GM12875 (cell line): Measurements from ENCODE around the gene CTNNA3.

ENCODE experiments used
- H3K4me3 ChIP-seq: one replicate; pipeline ENCODE4 v1.5.1; 2011; ENCODE audit warnings: low read depth, low read length, control low read depth
- TF ChIP-seq, protein P1 (sequence below): IDR thresholded peaks from 2 replicates; pipeline ENCODE4 v1.5.1; 2011; ENCODE audit warnings: low read depth, mild to moderate bottlenecking, control low read depth, inconsistent platforms, low read length, moderate library complexity, borderline replicate concordance; ENCODE audit not compliant: insufficient read depth

Gene CTNNA3

DNA sequence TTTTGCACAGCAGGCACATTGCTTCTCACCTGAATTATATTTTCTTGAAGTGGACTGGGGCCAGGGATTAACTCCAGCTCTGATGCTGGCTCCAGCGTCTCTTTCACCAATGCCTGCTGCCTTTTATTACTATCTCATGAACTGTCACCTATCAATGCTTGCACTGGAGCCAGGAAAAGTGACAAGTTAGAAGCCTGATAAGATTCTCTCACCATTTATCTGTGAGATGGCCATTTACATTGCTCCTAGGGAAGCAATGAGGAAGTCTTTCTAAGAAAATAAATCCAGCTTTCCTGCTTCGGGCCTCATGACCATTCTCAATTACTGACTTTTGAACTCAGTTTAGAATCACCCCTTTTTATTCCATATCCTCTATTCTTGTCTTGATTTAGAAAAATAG, 818.6 kb downstream of the CTNNA3 start:
- TF ChIP-seq, protein P1, sequence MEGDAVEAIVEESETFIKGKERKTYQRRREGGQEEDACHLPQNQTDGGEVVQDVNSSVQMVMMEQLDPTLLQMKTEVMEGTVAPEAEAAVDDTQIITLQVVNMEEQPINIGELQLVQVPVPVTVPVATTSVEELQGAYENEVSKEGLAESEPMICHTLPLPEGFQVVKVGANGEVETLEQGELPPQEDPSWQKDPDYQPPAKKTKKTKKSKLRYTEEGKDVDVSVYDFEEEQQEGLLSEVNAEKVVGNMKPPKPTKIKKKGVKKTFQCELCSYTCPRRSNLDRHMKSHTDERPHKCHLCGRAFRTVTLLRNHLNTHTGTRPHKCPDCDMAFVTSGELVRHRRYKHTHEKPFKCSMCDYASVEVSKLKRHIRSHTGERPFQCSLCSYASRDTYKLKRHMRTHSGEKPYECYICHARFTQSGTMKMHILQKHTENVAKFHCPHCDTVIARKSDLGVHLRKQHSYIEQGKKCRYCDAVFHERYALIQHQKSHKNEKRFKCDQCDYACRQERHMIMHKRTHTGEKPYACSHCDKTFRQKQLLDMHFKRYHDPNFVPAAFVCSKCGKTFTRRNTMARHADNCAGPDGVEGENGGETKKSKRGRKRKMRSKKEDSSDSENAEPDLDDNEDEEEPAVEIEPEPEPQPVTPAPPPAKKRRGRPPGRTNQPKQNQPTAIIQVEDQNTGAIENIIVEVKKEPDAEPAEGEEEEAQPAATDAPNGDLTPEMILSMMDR, result no peak
- no peak overlapping the region for H3K4me3 ChIP-seq

DNA sequence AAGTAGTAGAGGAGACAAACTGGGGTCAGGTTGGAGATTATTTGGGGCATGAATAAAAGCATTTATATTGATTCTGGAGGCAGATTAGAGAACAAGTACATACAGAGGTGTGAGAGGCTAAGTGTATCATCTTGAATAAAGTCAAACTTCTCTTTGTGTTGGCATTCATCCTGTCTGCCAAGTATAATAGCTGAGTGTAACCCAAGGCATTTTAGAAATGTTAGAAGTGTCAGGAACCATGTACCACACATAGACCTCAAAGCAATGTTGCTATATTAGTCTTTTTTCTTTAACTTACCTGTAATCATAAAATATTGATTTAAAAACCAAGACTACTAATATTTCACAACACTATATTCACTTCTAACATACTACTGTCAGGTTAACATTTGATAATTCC, 826.4 kb downstream of the CTNNA3 start:
- TF ChIP-seq, protein P1, result no peak

DNA sequence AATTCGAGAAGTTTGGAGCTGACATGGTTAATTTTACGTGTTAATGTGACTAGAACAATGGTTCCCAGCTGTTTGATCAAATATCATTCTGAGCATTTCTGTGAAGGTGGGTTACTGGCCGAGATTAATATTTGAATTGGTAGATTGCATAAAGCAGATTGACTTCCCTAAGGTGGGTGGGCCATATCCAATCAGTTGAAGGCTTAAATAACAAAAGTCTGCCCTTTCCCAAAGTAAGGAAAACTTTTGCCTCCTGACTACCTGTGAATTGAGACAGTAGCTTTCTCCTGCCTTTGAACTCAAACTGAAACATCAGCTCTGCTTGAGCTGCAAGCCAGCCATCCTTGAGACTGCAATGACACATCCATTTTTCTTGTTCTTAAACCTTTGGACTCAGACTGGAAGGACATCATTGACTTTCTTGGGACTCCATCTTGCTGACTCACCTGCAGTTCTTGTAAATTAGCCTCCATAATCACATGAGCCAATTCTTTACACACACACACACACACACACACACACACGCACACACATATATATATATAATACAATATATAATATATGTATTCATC, 833.2 kb downstream of the CTNNA3 start:
- H3K4me3 ChIP-seq, result no peak overlapping the region
- TF ChIP-seq, protein P1, result no peak

More for the DNA sequence above, 826.4 kb downstream of the CTNNA3 start:
- no peak overlapping the region for H3K4me3 ChIP-seq

DNA sequence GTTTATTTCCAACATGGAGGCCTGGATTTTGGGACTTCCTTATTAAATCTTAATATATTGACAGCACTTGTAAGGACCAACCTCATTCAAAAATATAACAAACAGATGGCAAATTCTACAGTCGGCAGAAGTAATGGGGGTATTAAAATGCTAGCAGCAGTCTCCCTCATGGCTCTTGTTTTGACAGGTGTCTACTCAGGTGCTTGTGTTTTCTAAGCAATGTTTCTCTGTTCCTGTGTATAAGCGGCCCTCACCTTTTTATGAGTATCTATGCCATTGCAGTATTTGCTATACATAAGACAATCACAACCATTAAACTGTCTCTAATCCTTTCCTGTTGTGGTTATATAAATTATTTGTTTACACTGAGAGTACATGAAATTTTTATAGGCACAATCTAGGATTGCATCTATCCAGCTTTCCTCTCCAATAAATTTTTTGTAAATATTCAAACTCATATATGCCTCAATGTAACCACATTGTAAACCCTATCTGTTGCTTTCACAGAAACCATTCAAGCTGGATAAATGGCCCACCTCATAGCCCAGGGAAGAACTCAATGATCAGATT, 835.5 kb downstream of the CTNNA3 start:
- TF ChIP-seq, protein P1, result no peak
- no peak overlapping the region for H3K4me3 ChIP-seq

DNA sequence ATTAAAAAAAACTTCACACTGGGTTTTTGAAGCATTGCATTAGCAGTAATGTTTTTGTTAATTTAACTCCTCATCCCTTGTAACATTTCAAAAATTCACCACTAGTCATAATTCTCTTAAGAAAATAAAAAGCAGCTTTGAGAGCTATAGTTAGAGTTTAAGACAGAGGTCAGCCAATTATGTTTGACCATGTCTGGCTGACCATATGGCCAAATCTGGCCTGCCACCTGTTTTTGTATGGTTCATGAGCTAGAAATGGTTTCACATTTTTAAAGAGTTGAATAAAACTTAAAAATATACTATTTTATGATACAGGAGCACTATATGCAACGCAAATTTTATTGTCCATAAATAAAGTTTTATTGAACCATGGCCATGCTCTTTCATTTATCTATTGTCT, 843.2 kb downstream of the CTNNA3 start:
- TF ChIP-seq, protein P1, result no peak
- H3K4me3 ChIP-seq, result no peak overlapping the region

DNA sequence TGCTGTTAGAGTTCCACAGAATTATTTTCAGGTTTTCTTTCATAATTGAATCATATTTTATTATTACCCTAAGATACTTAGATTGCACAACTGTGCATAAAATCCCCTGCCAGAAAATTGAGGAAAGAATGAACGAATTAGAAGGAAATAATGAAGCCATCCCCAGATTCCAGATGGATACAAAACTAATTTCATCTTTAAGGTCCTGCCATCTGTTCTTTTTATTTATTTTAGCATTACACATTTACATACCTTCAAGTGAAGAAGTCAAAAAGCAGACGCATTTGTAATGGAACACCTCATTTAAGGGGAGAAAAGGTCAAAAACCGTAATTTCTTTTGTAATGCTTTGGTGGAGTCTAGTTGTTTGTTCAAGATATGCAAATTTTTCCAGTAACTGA, 847.1 kb downstream of the CTNNA3 start:
- TF ChIP-seq, protein P1, result no peak
- H3K4me3 ChIP-seq, result no peak overlapping the region

DNA sequence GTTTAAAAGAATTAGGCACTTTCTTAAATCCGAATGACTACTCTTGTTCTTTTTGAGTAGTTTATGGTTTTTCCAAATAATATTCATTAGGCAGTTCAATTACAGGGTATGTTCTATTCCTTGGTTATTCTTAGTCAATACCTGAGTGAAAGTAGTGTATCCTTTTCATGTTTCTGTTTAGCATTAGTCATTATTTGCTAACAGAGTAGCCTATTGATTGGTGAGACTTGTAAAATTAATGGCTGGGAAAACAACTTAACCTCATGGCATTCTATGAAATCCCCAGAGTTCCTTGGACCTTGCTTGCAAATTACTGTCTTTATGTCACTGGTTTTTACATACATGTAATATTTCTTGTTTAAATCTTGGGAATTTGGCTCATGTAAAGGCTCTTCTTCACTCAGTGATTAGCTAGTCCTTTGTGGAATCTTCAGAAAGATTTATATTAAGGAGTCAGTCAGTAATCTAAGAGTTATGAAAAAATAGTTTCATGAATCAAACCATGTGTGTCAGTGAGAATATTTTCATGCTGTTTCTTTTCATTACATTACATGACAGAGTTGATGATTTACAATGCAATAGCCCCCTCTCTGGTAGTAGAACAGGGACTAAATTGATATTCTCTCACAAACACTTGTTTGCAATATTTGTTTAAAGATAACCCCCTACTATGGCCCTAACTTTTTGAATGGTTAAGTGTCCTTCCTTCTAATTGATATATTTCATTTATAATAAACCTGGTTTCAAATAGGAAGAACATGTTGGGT, 851.6 kb downstream of the CTNNA3 start:
- TF ChIP-seq, protein P1, result no peak
- no peak overlapping the region for H3K4me3 ChIP-seq
